NCI-H2107 treated with DMSO at 0.1 percent for 48 hours (cell line): ENCODE measurements around the gene C3orf70.

Experiments used
- DNase-seq: peaks from one replicate; lab custom pipeline; 2025; ENCODE audit not compliant: unreplicated experiment; lab: John Stamatoyannopoulos, UW

C3orf70 gene

DNA sequence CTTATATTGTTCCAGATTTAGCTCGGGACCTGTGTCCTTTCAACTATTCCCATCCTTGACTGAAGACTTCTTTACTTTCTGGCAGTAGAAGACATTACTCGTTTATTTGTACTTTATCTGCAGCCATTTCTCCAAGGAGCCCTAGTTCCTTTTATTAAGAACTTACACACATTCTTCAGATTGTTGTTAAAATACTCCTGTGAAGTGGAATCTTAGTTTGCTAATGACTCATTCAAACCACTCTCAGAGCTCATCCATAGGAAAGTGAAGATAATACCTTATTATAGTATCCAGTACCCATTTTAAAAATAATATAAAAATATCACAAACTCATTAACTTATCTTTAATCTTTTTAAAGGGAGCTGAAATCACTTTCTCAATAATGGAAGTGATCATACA is 63.5 kb downstream of the C3orf70 start:
- no peak for DNase-seq

DNA sequence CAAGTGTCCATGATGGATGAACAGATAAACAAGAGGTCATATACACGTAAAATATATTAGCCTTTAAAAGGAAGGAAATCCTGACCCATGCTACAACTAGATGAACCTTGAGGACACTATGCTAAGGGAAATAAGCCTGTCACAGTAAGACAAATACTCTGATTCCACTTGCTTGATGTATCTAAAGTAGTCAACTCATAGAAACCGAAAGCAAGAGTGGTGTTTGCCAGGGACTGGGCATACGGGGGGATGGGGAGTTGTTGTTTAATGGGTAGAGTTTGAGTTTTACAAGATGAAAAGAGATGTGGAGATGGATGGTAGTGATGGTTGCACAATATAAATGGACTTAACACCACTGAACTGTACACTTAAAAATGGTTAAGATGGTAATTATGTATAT is 65.4 kb downstream of the C3orf70 start:
- no peak for DNase-seq

DNA sequence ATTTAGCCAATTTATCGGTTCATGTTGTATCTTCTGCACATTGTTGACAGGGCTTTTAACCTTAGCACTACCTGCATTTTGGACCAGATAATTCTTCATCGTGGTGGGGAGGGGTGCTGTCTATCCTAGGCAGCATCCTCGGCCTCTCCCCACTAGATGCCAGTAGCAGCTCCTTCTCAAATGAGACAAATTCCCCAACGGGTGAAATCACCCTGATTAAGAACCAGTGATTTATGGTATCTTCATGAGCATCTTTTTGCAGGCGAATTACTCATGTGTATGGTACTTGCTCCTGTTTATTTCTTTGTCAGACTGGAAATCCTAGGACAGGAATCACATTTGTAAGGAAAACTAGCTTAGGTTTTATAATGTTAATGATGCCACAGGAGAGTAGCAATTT is 68.0 kb downstream of the C3orf70 start:
- no peak for DNase-seq

DNA sequence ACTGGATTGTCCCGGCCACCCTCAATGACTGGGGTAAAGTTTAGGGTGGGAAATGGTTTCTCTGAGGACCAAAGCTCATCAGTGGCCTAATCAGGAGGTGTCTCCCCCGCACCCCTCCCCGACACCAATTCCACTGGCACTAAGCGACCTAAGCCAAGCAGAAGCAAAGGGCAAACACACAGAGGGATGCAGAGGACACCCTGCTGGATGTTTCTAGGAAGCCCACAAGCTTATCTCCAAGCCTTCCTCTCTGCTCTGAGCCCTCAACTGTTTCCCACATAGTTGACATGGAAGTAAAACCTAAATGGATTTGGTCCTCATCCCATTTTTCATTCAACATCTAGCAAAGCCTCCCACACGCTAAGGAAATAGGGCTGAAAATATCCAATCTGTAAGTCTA is 68.5 kb downstream of the C3orf70 start:
- no peak for DNase-seq

DNA sequence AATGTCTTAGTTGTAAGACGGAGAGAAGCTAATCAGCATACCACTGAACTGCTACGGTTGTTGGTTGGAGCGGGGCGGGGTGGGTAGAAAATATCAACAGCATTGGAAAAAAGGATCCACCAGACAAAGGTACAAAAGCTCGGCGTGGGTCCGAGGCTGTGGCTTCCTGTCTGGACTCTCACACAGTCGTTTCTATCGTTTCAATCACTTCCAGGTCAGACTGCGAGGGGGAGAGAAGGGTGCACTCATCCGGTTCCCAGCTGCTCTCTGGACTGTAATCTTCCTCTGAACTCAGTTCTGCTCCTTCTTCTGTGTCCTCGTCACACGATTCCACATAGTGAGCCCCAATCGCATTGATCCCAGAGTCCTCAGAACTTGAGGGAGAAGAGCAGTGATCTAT is 70.0 kb downstream of the C3orf70 start:
- no peak for DNase-seq

DNA sequence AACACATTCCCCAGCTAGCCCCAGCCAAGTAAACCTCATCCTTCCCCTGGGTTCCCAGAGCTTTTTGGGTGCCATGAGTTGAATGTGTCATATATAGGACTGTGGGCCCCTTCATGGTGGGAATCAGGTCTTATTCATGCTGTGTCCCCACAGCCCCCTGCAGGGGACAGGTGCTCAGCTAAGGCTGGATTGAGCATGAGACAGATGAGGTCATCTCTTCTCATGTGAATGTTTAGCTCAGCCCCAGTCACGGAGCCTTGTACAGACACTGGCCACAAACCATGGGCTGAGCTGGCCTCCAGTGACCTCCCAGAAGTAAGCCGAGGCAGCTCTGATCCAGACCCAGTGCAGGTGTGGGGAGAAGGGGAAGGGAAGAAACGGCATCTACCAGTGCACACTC is 70.7 kb downstream of the C3orf70 start:
- DNase-seq: no peak

DNA sequence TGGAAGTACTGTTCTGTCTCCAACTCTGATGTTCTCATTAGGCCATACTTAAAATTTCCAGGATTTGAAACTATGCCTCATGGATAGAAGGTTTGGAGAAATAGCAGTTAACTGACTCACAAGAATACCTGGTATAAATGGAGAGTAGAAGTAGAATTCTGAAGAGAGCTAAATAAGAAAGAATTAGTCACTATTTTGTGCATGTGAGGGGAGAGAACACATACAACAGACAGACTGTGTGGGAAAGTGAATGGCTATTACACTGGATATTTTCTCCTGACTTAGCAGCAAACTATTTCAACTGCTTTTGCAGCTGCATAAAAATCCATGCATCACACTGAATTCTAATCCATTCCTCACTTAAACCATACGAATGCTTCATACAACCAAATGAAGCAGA is 71.3 kb downstream of the C3orf70 start:
- no peak for DNase-seq

DNA sequence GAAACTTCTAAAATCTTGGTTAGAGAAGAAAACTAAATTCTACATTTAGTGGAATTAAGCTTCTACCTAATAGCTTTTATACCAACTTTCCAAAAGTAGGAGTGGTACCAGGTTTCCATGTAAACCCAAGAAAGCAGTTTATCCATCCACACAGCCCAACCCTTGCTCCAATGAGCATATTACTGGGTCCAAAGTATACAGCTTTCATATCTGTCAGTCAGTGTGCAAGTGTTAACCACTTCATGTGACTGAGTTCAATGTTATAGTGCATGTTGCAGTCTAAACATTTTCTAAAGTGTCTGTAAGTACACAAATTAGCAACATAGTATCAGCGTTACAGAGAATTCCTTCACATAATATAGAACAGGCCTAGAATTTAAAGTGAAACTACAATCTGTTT is 73.2 kb downstream of the C3orf70 start:
- DNase-seq: no peak

DNA sequence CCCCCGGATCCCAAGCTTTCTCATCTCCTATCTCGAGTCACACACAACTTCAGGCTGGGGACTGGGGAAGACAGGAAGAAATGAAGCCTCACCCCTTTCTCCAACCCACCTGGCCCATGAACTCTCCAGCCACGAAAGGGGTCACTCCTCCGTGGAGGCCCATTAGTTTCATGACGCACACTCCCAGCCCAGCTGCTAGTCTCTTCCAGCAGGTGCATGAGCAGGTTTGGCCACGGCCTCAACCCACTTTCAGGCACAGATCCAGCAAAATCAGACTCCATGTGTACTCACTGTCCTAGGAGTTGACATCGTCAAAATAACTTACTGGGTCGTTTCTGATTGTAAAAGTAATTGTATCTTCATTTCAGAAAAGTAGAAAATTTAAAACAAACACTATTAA is 76.6 kb downstream of the C3orf70 start:
- DNase-seq: no peak

DNA sequence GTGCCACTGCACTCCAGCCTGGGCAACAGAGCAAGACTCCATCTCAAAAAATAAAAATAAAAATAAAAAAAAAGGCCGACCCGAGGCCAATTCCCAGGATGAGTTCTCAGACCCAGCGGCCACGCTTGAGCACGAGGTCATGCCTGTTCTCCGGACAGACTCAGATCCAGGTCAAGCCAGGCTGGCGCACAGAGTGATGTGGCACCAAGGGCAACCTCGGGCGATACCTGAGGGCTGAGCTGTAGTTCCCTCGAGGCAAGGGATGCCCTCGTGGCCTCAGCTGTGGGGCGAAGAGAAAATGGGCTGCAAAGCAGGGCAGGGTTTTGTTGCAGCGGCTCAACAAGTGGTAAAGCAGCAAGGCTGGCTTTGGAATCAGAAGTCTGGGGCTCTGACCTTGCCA is 77.3 kb downstream of the C3orf70 start:
- no peak for DNase-seq

DNA sequence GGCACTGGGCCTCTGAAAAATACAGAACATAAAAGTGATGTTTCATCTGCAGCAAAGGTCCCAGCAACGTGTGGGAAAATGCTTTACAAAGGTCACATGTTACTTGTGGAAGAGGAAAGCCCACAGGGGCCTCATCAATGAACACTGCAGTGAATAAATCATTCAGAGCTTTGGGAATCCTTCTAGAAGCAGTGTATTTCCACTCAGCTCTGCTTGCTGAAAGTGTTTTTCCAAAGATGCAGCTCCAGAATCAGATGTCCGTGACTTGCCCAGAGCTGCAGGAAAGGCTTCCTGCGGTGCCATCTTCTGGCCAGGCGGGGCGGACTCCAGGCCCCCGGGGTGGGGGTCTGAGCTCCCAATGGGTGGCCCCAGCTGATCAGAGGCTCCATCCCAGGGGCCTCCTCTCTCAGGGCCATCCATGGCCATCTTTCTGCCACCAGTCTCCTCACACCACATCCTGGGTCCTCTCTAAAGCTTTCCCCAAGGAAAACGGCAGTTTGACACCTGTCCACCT is 81.5 kb downstream of the C3orf70 start:
- no peak for DNase-seq

DNA sequence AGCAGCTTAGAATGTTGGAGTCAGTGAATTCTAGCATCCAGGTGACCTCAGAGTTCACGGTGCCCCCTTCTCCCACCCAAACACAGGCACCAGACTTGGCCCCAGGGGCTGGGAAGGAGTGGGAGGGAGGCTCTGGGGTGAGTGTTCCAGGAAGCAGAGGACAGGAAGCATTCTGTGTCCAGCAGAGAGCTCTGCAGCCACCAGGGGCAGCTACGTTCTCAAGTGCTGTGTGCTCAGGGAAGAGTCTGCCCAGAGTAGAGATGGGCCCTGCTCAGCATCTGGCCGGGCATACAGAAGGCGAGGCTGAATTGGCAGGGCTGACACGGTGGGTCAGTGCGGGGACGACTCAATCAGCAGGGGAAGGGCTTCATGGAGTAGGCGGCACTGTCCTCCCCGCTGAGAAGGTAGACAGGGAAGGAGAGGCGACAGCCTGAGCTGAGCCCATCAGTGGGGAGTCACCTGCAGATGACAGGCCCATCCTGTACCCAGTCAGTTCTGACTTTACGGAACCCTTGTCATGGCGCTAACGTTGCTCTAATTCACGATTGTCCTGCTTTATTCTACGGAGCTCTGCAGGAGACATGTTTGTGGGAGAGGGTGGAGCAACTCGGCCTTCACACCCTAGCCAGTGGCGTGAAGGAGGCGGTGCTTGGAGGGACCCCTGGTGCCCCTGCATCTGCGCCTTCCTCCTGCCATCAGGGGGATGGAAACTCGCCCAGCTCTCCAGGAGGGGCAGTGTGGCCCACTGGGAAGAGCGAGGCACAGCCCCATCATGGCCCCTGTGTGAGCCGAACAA is 82.2 kb downstream of the C3orf70 start:
- no peak for DNase-seq

DNA sequence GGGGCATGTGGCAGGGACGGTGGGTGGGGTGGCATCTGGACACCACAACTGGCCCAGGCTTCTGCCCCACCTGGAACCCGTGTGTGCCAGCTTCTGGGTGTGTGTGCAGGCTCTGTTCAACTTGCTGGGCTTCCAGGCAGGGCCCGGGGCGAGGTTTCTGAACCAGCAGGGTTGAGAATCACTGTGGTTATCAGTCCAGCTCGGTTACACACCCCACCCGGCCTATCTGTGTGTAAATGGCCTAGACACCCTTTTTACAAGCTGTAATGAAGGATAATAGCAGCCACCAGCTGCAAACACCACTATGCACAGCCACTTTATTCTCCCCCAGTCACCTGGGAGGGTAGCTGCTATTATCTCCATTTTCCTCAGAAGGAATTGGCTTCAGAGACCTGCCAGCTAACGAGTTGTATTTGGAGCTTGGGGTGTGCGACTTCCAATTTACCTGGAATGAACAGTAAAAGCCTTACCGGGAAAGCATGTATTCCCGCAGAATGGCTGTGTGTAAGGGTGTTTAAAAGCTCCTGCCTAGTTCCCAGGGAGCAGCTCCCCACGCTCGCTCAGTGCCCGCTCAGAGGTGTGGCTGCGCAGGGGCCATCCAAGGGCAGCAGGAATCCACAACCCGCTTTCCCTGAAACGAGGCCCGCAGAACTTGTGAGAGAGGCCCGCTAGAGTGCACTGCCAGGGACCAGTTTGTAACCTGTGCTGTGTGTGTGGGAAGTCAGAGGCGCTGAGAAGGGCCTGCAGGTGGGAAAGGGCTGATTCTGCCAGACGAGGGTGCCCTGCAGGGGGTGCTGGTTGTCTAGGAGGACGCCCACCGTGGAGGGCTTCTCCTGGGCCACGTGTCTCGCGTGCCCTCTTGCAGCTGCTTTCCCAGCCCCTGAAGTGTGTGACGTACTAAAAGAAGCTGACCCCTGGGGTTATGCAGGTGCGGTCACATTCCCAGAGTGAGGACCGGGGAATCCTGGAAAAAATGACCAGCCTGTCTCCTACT is 83.5 kb downstream of the C3orf70 start:
- no peak for DNase-seq

DNA sequence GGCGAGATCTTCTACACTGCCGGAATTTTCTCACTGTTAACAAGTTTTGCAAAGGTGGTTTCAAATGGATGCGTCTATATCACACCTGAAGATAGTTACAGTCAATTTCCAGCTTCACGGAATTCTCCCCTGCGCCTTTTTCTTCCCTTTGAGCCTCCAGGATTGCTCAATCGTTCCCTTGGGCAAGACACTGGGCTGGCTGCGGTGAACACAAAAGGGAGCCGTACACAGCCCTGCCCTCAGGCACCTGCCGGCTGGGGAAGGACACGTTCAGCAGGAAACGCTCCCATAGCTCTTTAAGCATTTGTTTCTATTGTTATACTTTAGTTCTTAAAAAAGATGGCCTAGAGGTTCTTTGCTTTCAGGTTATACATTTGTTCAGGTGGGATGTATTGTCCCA is 85.7 kb downstream of the C3orf70 start:
- no peak for DNase-seq

DNA sequence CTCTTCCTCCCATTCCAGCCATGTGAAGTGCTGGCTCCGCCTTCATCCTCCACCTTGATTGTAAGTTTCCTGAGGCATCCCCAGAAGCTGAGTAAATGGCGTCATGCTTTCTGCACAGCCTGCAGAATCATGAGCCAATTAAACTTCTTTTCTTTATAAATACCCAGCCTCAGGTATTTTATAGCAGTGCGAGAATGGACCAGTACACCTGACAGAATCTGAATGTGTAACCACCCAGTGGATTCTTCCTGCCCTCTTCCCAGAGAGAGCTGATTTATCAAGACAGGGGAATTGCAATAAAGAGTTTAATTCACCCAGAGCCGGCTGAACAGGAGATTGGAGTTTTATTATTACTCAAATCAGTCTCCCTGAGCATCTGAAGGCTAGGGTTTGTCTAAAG is 86.6 kb downstream of the C3orf70 start:
- DNase-seq: no peak

DNA sequence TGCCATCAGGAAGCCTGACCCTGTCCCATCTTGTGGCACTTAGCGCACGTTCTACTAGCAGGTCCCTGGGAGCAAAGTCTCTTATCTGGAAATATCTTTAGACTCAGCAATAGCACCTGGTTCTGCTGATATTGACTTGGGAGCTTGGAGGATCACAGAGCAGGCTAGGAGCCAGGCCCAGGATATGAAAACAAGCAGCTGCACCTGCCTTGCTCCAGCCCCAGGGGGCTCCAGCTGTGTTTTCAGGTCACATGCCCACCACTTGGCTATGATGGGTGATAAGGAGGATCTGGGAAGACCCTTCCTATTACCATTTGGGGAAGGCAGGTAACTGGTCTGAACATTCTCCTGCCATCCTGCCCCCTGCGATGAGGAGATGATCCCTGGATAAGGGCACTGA is 87.8 kb downstream of the C3orf70 start:
- no peak for DNase-seq

DNA sequence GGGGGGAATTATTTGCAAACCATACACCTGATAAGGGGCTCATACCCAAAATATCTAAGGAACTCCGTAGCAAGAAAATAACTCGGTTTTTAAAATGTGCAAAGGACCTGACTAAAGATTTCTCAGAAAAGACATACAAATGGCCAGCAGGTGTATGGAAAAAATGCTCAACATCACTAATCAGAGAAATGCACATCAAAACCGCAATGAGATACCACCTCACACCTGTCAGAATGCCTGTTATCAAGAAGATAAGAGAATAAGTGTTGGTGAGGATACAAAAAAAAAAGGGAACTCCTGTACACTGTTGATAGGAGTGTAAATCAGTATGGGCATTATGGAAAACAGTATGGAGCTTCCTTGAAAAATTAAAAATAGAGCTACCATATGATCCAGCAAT is 89.4 kb downstream of the C3orf70 start:
- DNase-seq: no peak

DNA sequence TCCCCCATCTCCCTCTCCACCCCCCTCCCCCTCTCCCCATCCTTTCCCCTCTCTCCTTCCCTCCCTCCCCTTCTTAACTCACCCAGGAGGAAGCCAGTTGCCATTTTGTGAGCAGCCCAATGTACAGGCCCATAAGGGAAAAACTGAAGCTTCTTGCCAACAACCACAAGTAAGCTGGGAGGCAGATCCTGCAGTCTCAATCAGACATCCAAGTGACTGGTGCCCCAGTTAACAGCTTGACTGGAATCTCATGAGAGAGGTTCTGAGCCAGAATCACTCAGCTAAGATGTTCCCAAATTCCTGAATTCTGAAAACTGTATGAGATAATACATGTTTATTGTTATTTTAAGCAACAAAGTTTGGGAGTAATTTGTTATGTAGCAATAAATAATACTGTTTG is 90.7 kb downstream of the C3orf70 start:
- no peak for DNase-seq

DNA sequence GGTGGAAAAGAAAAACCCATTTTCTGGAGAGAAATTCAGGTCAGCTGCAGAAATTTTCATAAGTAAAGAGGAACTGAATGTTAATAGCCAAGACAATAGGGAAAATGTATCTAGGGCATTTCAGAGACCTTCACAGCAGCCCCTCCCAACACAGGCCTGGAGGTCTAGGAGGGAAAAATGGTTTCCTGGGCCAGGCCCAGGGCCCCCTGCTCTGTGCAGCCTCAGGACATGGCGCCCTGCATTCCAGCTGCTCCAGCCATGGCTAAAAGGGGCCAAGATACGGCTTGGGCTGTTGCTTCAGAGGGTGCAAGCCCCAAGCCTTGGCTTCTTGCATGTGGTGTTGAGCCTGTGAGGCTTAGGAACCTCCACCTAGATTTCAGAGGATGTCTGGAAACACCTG is 92.2 kb downstream of the C3orf70 start:
- no peak for DNase-seq

DNA sequence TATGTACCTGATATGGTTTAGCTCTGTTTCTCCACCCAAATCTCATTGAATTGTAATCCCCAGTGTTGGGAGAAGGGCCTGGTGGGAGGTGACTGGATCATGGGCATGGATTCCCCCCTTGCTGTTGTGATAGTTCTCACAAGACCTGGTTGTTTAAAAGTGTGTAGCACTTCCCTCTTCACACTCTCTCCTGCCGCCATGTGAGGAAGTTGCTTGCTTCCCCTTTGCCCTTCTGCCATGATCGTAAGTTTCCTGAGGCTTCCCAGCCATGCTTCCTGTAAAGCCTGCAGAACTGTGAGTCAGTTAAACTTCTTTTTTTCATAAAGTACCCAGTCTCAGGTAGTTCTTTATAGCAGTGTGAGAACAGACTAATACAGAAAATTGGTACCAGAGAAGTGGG is 93.1 kb downstream of the C3orf70 start:
- DNase-seq: no peak

DNA sequence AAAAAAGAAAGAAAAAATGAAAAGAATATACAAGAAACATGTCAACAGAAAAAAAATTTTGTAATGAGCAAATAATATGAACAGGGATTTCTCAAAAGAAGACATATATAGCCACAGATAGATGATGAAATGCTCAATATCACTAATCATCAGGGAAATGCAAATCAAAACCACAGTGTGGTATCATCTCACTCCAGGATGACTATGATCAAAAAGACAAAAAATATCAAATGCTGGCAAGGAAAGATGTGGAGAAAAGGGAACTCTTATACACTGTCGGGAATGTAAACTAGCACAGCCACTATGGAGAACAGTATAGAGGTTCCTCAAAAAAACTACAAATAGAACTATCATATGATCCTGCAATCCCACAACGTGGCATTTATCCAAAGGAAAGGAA is 94.1 kb downstream of the C3orf70 start:
- DNase-seq: no peak

DNA sequence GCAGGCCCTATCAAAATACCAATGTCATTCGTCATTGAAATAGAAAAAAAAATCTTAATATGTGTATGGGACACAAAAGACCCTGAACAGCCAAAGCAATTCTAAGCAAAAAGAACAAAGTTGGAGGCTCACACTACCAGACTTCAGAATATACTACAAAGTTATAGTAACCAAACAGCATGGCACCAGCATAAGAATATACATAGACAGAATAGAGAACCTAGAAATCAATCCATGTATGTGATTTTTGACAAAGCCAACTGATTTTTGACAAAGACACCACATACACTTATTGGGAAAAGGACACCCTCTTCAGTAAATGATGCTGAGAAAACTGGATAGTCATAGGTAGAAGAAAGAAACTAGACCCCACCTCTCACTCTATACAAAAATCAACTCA is 95.0 kb downstream of the C3orf70 start:
- no peak for DNase-seq
